ENCODE measurements around the gene BBS4.
"Not testable (repeated sequence)": the region's sequence is repeated elsewhere in the genome, so short reads cannot be mapped to it uniquely, and the experiment has no call there.

The BBS4 gene

DNA sequence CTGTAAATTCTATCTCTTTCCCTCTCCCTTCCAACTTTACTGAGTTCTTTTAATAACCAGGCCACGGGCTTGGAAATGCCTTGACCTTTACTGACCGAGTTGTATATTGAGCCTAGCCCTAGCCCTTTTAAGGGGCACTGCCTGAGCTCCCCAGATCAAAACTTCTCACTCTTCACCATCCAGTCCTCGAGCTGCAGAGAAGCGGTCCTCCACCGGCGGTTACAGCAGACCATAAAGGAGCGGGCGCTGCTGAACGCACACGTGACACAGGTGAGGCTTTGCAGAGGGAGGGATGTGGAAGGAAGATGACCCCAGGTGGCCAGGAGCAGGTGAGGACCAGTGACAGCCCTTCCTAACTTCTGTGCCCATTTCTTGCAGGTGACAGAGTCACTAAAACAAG, 24.9 kb upstream of the BBS4 start:
- H3K4me3 ChIP-seq (ENCODE audit: low read length); H3K9ac ChIP-seq (ENCODE audit: low read length); H2AFZ ChIP-seq (ENCODE audit: low read depth, low read length); H3K4me2 ChIP-seq (ENCODE audit: low read length); H3K9me3 ChIP-seq (ENCODE audit: insufficient read depth, low read length); H4K20me1 ChIP-seq (ENCODE audit: insufficient read depth, low read length); H3K79me2 ChIP-seq (ENCODE audit: low read length); H3K36me3 ChIP-seq (replicated peaks; ENCODE audit: low read depth, low read length); H3K4me1 ChIP-seq (ENCODE audit: low read length); H3K27ac ChIP-seq (ENCODE audit: low read length); H3K27me3 ChIP-seq (ENCODE audit: low read depth, low read length): not testable (repeated sequence)

DNA sequence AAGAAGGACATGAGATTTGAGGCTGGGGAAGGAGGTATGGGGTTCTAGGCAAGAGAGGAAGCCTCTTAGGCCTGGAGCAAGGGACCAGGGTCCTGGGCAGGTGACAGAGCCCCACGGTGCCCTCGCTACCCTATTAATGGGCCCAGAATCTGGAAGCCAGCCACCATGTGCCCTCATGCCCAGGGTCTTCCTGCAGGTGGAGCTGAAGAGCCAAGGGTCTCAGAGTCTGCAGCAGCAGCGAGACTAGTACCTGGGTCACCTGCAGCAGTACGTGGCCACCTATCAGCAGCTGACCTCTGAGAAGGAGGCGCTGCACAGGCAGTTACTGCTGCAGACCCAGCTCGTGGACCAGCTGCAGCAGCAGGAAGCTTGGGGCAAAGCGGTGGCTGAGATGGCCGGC, 22.1 kb upstream of the BBS4 start:
- H3K27ac ChIP-seq (ENCODE audit: low read length); H3K4me2 ChIP-seq (ENCODE audit: low read length); H3K27me3 ChIP-seq (ENCODE audit: low read depth, low read length); H2AFZ ChIP-seq (ENCODE audit: low read depth, low read length); H3K4me1 ChIP-seq (ENCODE audit: low read length); H3K9ac ChIP-seq (ENCODE audit: low read length); H3K4me3 ChIP-seq (ENCODE audit: low read length); H3K9me3 ChIP-seq (ENCODE audit: insufficient read depth, low read length); H4K20me1 ChIP-seq (ENCODE audit: insufficient read depth, low read length); H3K36me3 ChIP-seq (replicated peaks; ENCODE audit: low read depth, low read length); H3K79me2 ChIP-seq (ENCODE audit: low read length): not testable (repeated sequence)

- H3K4me1 ChIP-seq (ENCODE audit: low read length); H4K20me1 ChIP-seq (ENCODE audit: insufficient read depth, low read length); H3K9me3 ChIP-seq (ENCODE audit: insufficient read depth, low read length); H3K27me3 ChIP-seq (ENCODE audit: low read depth, low read length); H3K9ac ChIP-seq (ENCODE audit: low read length); H3K79me2 ChIP-seq (ENCODE audit: low read length); H3K36me3 ChIP-seq (replicated peaks; ENCODE audit: low read depth, low read length); H3K4me2 ChIP-seq (ENCODE audit: low read length); H3K4me3 ChIP-seq (ENCODE audit: low read length); H2AFZ ChIP-seq (ENCODE audit: low read depth, low read length); H3K27ac ChIP-seq (ENCODE audit: low read length): not testable (repeated sequence)
These were observed 20.3 kb upstream of the BBS4 start for GRCh38 chr15:72665706-72666105.

GRCh38 chr15:72669803-72670202, 16.2 kb upstream of the BBS4 start:
- not testable (repeated sequence) for H3K79me2 ChIP-seq (ENCODE audit: low read length); H3K4me3 ChIP-seq (ENCODE audit: low read length); H2AFZ ChIP-seq (ENCODE audit: low read depth, low read length); H3K27ac ChIP-seq (ENCODE audit: low read length); H3K9me3 ChIP-seq (ENCODE audit: insufficient read depth, low read length); H3K9ac ChIP-seq (ENCODE audit: low read length); H4K20me1 ChIP-seq (ENCODE audit: insufficient read depth, low read length); H3K36me3 ChIP-seq (replicated peaks; ENCODE audit: low read depth, low read length); H3K4me2 ChIP-seq (ENCODE audit: low read length); H3K4me1 ChIP-seq (ENCODE audit: low read length)
- H3K27me3 ChIP-seq (ENCODE audit: low read depth, low read length): peaks cover 18% of the 10 kb centered on the region

DNA sequence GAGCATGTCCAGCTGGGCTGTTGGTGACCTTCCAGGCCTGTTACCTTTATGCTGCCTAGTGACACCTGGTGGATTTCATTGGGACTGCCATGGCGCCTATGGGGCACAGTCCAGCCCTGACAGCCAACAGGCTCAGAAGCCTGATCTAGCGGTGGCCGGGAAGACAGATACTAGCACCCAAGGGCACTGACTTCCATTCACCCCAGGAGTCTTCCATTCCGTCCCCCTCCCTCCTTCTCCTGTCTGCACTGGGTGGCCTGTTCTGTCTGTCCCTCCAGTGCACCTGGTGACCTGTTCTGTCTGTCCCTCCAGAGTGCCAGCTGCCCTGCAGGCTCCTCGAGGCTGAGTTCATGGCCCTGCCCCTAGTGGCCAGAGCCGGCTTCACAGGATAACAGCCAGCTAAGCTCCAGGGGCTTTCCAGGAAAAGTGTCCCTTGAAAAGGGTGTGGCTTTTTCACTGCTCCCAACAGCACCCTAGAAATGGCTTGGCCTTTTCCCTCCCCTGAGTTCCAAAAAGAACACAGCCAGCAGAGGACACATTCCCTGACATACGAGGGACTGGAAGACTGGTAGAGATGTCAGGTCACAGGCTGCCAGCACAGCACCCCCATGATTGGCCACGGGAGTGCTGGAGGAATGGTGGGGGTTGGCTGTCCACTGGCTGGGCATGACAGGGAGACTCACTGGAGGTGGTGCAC, 15.2 kb upstream of the BBS4 start:
- Histone ChIP-seq H3K4me3 (ENCODE audit: low read length) (peak overlapping the region; percentile 74), H3K4me2 (ENCODE audit: low read length) (peak overlapping the region; percentile 64)
- not testable (repeated sequence) for H3K27ac ChIP-seq (ENCODE audit: low read length)

GRCh38 chr15:72671525-72671924, 14.5 kb upstream of the BBS4 start:
- no peak overlapping the region for H3K27ac ChIP-seq (ENCODE audit: low read length)
- H3K79me2 ChIP-seq (ENCODE audit: low read length): no peaks in the 10 kb centered on the region
- peaks cover 18% of the 10 kb centered on the region for H3K27me3 ChIP-seq (ENCODE audit: low read depth, low read length)
- H3K4me3 ChIP-seq (ENCODE audit: low read length): no peak overlapping the region
- no peak overlapping the region for H2AFZ ChIP-seq (ENCODE audit: low read depth, low read length)
- TF ChIP-seq EZH2phosphoT487 (IDR thresholded peaks at IDR 0.05; ENCODE audit: low read depth) (no peak), CTCF (IDR thresholded peaks at IDR 0.05; ENCODE audit: low read depth, low read length) (no peak)
- H3K9ac ChIP-seq (ENCODE audit: low read length): no peak overlapping the region
- H3K9me3 ChIP-seq (ENCODE audit: insufficient read depth, low read length): no peaks in the 10 kb centered on the region
- no peak overlapping the region for H3K4me2 ChIP-seq (ENCODE audit: low read length)
- H3K4me1 ChIP-seq (ENCODE audit: low read length): peaks cover 5% of the 10 kb centered on the region; the same call in 1 of the 2 replicates
- no peaks in the 10 kb centered on the region for H3K36me3 ChIP-seq (replicated peaks; ENCODE audit: low read depth, low read length)
- H4K20me1 ChIP-seq (ENCODE audit: insufficient read depth, low read length): no peaks in the 10 kb centered on the region

More for the DNA sequence above, 15.2 kb upstream of the BBS4 start:
- not testable (repeated sequence) for H3K36me3 ChIP-seq (replicated peaks; ENCODE audit: low read depth, low read length); H4K20me1 ChIP-seq (ENCODE audit: insufficient read depth, low read length); H3K4me1 ChIP-seq (ENCODE audit: low read length); H3K79me2 ChIP-seq (ENCODE audit: low read length); H3K9me3 ChIP-seq (ENCODE audit: insufficient read depth, low read length); H3K9ac ChIP-seq (ENCODE audit: low read length)
- peak; percentile 61 for TF ChIP-seq CTCF (IDR thresholded peaks at IDR 0.05; ENCODE audit: low read depth, low read length)
- H3K27me3 ChIP-seq (ENCODE audit: low read depth, low read length): peaks cover 18% of the 10 kb centered on the region
- peak overlapping the region; percentile 92 for H2AFZ ChIP-seq (ENCODE audit: low read depth, low read length)

All from OCI-LY3 (cell line).